Aorta (tissue), 5 donors: ENCODE data around the gene COL8A1. TPM values are rescaled to one million over a fixed set of nuclear protein-coding genes. Genes with fewer than 3 reads are reported as not detected.
"Not testable (repeated sequence)": the region's sequence is repeated elsewhere in the genome, so short reads cannot be mapped to it uniquely, and the experiment has no call there.

Experiments used
- ATAC-seq: fragments of 200-7000 bp; cut with Tn5 transposase; one replicate; pipeline ENCODE4 v1.9.1; 2022; ENCODE audit warnings: moderate library complexity; ENCODE audit not compliant: low FRiP score
- DNase-seq, 2 donors: peaks; one replicate each; pipeline ENCODE4 v3.0.0-alpha.2; 2020
- H3K27ac ChIP-seq, 2 donors: one replicate each; pipeline ENCODE4 v1.5.1; 2013; ENCODE audit warnings: low read length in 2 of 2, mild to moderate bottlenecking in 2 of 2, moderate library complexity in 2 of 2, control low read depth in 1 of 2, inconsistent platforms in 1 of 2, low read depth in 1 of 2
- H3K27me3 ChIP-seq, 2 donors: one replicate each; pipeline ENCODE4 v1.6.1; 2013; ENCODE audit warnings: control low read depth in 1 of 2, low read length in 1 of 2, mild to moderate bottlenecking in 1 of 2, moderate library complexity in 1 of 2; ENCODE audit not compliant: insufficient read depth in 2 of 2, control insufficient read depth in 1 of 2
- H3K36me3 ChIP-seq, 2 donors: one replicate each; pipeline ENCODE4 v1.6.1; 2013; ENCODE audit warnings: control low read depth in 1 of 2, low read length in 1 of 2, mild to moderate bottlenecking in 1 of 2; ENCODE audit not compliant: insufficient read depth in 2 of 2, control insufficient read depth in 1 of 2
- H3K4me1 ChIP-seq, 2 donors: one replicate each; pipeline ENCODE4 v1.6.1; 2013; ENCODE audit warnings: low read length in 2 of 2, control low read depth in 1 of 2, mild to moderate bottlenecking in 1 of 2, moderate library complexity in 1 of 2; ENCODE audit not compliant: insufficient read depth in 2 of 2, control insufficient read depth in 1 of 2
- H3K4me3 ChIP-seq, 2 donors: one replicate each; pipeline ENCODE4 v1.5.1; 2013; ENCODE audit warnings: low read length in 2 of 2, control low read depth in 1 of 2, mild to moderate bottlenecking in 1 of 2
- H3K9me3 ChIP-seq: one replicate; pipeline ENCODE4 v1.6.1; 2013; ENCODE audit warnings: mild to moderate bottlenecking, low read length; ENCODE audit not compliant: control insufficient read depth
- WGBS, 2 donors: extraction: QIAGEN DNeasy Blood & Tissue Kit; methylation state at CpG; one replicate each; pipeline ENCODE4 v1.1.7; 2013; 5-methylcytosine and 5-hydroxymethylcytosine counted together
- intact Hi-C, 2 donors: fragments of 100-400 bp; cut with DNase I; formaldehyde crosslinking; loops; one replicate each; pipeline versions ENCODE4 v1.14.2 to v1.15.0; 2022
- polyA plus RNA-seq, 2 donors: library from polyadenylated mRNA; stranded (reverse); fragments of 200-250 nt; gene quantifications; one replicate each; pipeline ENCODE4 v1.2.3, GENCODE V29; 2013
- total RNA-seq, 2 donors: library from RNA; stranded (reverse); fragmentation: NEBNext Ultra II Directional; extraction: Animal tissue kit (Norgen Biotek cat#: 25700); gene quantifications; one replicate each; pipeline ENCODE4 v1.2.1, GENCODE V29; 2021
- donor health status: healthy with polysubstance abuse.
- donor health status: Bipolar disorder and iron deficiency.
- donor health status: DM: no; HTN: no; CAD: no.
- donor health status: DM: no; HTN: no; CAD: no.
- donor health status: DM: yes; HTN: yes; CAD: no.

Gene COL8A1
- total and polyA plus RNA-seq, 4 donors, result 208 to 514 (median 270) TPM

DNA sequence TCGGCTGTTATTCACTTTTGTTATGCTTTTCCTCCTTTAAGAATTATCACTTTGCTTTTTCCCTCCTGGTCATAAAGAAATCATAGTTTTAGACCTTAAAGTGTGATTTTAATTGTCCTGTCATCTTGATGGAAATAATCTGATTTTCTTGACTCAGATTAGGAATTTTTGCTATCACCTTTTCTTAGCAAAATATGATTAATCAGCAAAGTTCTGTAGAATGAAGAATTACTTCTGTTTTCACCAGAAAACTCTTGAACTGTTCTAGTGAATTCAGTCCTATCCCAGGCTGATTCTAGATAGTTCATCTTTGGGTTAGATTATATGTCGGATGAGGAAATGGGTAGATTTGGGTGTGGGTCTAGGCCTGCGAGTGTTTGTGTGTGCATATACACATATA lies 191.4 kb downstream of the COL8A1 start:
- DNase-seq (no peak), ATAC-seq (no peak)
- intact Hi-C loops, result loop anchor here (5.0 kb wide), 1 partner anchor 422 kb away; no protein-coding TSS in a partner anchor
- H3K27me3 ChIP-seq, result no peaks in the 10 kb centered on the region
- no peak overlapping the region for H3K27ac ChIP-seq
- H3K9me3 ChIP-seq, result no peaks in the 10 kb centered on the region
- H3K36me3 ChIP-seq, result no peaks in the 10 kb centered on the region
- WGBS, 2 donors, result 93 to 94% methylated on average over 3 of the region's 3 CpGs
- no peak overlapping the region for H3K4me3 ChIP-seq
- H3K4me1 ChIP-seq, result peaks cover 0 to 2% of the 10 kb centered on the region in 2 donors

DNA sequence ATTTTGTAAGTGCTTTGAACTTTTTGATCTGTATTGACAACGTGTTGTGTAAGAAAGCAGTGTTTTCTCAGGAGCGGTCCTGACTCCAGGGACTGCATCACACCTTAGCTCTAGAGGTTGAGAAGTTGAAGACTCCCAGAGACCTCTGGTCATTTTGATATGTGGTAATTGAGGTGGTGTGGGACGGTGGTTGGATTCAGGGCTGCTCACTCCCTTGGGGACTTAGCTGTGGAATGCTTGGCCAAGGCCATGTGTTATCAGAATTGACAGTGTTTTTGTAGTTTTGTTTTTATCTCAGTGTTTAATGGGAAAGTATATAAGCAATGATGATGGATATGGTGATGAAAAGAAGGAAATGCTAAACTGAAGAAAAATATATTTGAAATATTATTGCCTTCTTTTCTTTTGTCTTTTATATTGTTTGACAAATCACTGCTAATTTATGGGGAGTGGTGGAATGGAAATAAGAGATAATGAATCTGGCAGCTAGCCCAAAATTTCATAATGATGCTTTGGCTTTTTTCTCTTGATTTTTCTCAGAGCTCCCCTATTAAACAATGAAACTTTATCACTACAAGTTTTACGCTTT lies 195.3 kb downstream of the COL8A1 start:
- Histone ChIP-seq H3K27me3 (no peaks in the 10 kb centered on the region), H3K4me3 (no peak overlapping the region), H3K27ac (peak overlapping the region; percentile 36 to 55), H3K4me1 (peaks cover 0 to 2% of the 10 kb centered on the region in 2 donors), H3K9me3 (no peaks in the 10 kb centered on the region), H3K36me3 (no peaks in the 10 kb centered on the region)
- 45 to 52% methylated on average over 4 of the region's 4 CpGs for WGBS, 2 donors
- intact Hi-C loops, result loop anchor here (5.0 kb wide), 1 partner anchor 419 kb away; no protein-coding TSS in a partner anchor
- ATAC-seq (no peak), DNase-seq (no peak)

DNA sequence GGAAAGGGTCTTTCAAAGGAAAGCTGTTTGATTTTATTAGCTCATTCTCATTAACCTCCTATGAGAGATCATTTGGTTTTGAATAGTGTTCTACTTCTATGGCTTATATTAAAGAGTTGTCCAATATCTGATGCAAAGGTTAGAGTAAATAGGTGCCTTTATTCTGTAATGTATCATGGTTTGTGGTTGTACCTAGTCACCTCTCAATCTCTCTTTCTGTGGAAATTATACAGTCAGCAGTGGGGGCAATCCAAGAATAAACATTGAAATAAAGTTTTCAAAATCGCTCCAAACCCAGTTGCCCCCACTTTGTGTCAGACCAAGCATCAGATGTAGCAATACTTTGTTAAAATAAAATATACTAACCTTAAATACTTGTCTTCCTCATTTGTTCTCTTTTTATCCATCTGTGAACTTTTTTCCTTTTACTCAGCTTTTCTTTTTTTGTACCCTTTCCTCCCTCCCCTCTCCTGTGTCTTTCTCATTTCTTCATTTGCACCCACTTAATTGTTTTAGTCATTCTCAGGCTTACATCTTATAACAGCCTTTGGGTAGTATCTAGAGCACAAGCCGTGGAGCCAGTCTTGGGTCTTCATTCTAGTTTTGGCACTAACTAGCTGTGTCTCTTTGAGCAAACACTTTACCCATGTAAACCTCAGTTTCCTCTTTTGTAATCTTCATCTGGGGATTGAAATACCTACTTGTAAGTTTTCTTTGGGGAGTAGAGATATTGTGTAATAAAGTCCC lies 196.0 kb downstream of the COL8A1 start:
- H3K27ac ChIP-seq, result peak overlapping the region; percentile 28 to 54
- no peaks in the 10 kb centered on the region for H3K9me3 ChIP-seq
- H3K4me3 ChIP-seq, result no peak overlapping the region
- 83 to 84% methylated on average over 2 of the region's 2 CpGs for WGBS, 2 donors
- ATAC-seq, result no peak
- no peak for DNase-seq
- H3K4me1 ChIP-seq, result peaks cover 0 to 2% of the 10 kb centered on the region in 2 donors
- intact Hi-C loops, result loop anchor here (5.0 kb wide), 1 partner anchor 418 kb away; no protein-coding TSS in a partner anchor
- no peaks in the 10 kb centered on the region for H3K36me3 ChIP-seq
- no peaks in the 10 kb centered on the region for H3K27me3 ChIP-seq

DNA sequence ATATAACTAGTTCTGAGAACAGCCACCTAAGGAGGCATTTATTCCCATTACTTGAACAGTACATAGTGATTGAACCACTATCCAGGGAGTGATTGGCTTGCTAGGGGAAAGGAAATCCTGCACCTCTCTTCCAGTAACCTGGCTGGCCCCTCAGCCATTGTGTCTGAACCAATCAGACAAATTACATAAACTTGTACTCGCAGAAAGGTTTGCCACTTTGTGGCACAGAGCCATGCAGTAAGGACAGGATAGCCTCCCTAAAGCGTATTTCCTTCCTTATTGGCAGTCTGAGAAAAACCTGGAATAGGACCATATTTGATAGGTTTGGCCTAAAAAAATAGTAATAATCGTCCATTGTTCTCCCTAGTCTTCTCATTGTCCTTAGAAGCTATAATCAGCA lies 198.3 kb downstream of the COL8A1 start:
- Histone ChIP-seq H3K27me3 (no peaks in the 10 kb centered on the region), H3K36me3 (no peaks in the 10 kb centered on the region), H3K4me3 (no peak overlapping the region), H3K4me1 (peaks cover 0 to 2% of the 10 kb centered on the region in 2 donors), H3K9me3 (no peaks in the 10 kb centered on the region), H3K27ac (no peak overlapping the region)
- ATAC-seq, result no peak
- intact Hi-C loops, result no loop called here
- DNase-seq, result no peak
- 84 to 85% methylated on average over 3 of the region's 3 CpGs for WGBS, 2 donors

- no peaks in the 10 kb centered on the region for H3K27me3 ChIP-seq
- intact Hi-C loops, result no loop called here
- peaks cover 0 to 2% of the 10 kb centered on the region in 2 donors for H3K4me1 ChIP-seq
- DNase-seq (no peak), ATAC-seq (no peak)
- H3K36me3 ChIP-seq, result no peaks in the 10 kb centered on the region
- no peaks in the 10 kb centered on the region for H3K9me3 ChIP-seq
- no peak overlapping the region for H3K27ac ChIP-seq
- H3K4me3 ChIP-seq, result no peak overlapping the region
- 90 to 91% methylated on average over 1 of the region's 1 CpG for whole genome bisulfite sequencing, 2 donors
Observed at GRCh38 chr3:99837715-99838114, 199.3 kb downstream of the COL8A1 start.

DNA sequence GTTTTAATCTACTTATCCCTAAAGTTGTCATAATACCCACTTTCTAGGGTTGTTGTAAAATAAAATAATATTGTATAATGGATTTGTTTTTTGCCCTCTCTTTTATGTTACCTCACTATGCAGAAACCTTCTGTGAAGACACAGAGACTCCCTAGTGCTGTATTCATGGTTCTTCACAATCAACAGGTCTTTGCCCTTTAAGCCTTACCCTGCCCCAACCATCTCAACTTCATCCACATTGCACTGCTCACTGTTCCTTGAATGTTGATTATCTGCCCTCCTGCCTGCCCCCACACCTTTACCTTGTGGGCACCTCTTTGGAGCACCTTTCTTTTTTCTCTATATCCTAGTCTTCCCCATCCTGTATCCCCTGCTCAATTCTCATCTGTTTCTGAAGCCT lies 200.4 kb downstream of the COL8A1 start:
- Histone ChIP-seq H3K27me3 (no peaks in the 10 kb centered on the region), H3K27ac (no peak overlapping the region), H3K4me3 (no peak overlapping the region), H3K36me3 (no peaks in the 10 kb centered on the region), H3K9me3 (no peaks in the 10 kb centered on the region), H3K4me1 (peaks cover 0 to 2% of the 10 kb centered on the region in 2 donors)
- DNase-seq (no peak), ATAC-seq (no peak)
- intact Hi-C loops, result no loop called here

- peaks cover 2 to 3% of the 10 kb centered on the region in 2 donors for H3K4me1 ChIP-seq
- no peak overlapping the region for H3K27ac ChIP-seq
- no peak for DNase-seq
- ATAC-seq, result no peak
- H3K4me3 ChIP-seq, result no peak overlapping the region
- no peaks in the 10 kb centered on the region for H3K36me3 ChIP-seq
- intact Hi-C loops, result loop anchor here in 1 of 2 donors (5.0 kb wide), 2 partner anchors 323 to 418 kb away; no protein-coding TSS in a partner anchor
- H3K9me3 ChIP-seq, result no peaks in the 10 kb centered on the region
- WGBS, 2 donors, result 87 to 91% methylated on average over 1 of the region's 1 CpG
- H3K27me3 ChIP-seq, result no peaks in the 10 kb centered on the region
Observed at GRCh38 chr3:99839613-99840012, 201.2 kb downstream of the COL8A1 start.

- H3K9me3 ChIP-seq, H3K27me3 ChIP-seq, DNase-seq, H3K36me3 ChIP-seq, H3K4me3 ChIP-seq, H3K4me1 ChIP-seq, ATAC-seq, H3K27ac ChIP-seq: not testable (repeated sequence)
- intact Hi-C loops, result loop anchor here in 1 of 2 donors (5.0 kb wide), 2 partner anchors 320 to 415 kb away; no protein-coding TSS in a partner anchor
- WGBS, 2 donors, result 93 to 94% methylated on average over 4 of the region's 4 CpGs
Observed at GRCh38 chr3:99841949-99842348, 203.6 kb downstream of the COL8A1 start.
